Endometrial microvascular endothelial cells (primary cell): ENCODE results near the gene RBMXL2. TPM values are rescaled to one million over a fixed set of nuclear protein-coding genes. Genes with fewer than 3 reads are reported as not detected.

Experiments used
- in situ Hi-C: cut with HindIII; loops from 2 replicates; pipeline ENCODE4 v1.10.0; 2017; ENCODE audit warnings: low sequenced_read_pairs, low pct_unique_long_range_greater_than_20kb; ENCODE audit errors: inconsistent ontology term
- total RNA-seq: library from RNA; depleted of rRNA; stranded (reverse); fragments of >200 nt; gene quantifications from one replicate; pipeline ENCODE4 v1.2.3, GENCODE V29; 2015; ENCODE audit errors: inconsistent ontology term

Gene RBMXL2
- total RNA-seq, result not detected

DNA sequence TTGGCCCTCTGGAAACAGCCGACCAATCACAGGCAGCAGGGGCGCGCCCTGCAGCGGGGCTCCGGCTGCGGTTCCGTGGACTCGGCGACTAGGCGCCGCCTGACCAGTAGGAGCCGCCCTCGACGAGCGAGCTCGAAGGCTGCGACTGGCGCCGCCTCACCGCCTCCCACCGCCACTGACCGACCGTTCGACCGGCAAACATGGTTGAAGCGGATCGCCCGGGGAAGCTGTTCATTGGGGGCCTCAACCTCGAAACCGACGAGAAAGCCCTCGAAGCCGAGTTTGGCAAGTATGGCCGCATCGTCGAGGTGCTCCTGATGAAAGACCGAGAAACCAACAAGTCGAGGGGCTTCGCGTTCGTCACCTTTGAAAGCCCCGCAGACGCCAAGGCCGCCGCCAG lies at the start of gene RBMXL2:
Gene RBMXL2, plus strand, starts transcription at position 78 of the 400 bp plus-strand sequence. Its CDS starts 123 bp downstream, at position 201.
- in situ Hi-C loops, result no loop called here

DNA sequence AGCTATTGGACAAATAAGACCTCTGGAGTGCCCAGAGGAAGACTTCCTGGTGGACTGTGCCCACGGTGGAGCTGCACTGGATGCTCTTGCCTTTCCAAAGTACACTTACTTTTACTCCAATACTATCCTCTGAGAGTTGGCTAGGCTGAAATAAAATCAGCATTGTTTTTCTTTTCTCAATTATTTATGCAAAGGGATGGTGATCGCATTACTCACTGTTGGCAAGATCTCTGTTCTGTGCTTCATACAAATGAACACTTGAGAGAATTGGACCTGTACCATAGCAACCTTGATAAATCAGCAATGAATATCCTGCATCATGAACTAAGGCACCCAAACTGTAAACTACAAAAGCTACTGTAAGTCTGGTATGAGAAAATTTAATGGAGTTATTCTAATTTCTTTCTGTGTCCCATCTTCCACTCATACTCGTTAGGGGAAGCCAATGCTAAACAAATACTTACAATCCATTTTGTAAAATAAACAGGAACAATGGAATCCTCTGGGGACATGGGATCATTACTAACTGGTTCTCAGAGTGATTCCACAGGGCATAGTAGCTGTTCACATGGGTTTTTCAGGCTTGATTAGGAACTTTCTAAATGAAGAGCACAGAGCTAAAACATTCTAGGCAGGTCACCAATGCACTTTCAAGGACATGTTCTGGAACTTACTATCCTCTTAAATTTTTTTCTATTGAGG lies 42.2 kb upstream of the RBMXL2 start:
- in situ Hi-C loops, result no loop called here

DNA sequence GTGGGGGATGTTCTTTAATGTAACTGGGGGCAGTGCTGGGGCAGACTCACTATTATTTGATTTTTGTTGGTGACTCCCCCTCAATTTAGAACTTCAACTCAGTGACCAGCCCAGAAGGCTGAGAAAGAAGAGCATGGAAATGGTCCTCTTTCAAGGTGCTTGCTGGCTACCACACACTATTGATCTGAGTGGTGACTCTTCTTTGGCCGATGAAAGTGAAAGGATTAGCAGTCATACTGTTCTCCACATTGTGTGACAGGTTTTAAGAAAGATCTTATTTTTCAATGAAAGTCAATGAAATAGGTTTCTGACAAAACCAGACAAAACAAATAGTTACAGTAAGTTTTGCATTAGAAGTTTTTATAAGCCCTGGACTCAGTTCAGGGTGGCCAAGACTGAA lies 38.6 kb upstream of the RBMXL2 start:
- in situ Hi-C loops, result no loop called here

DNA sequence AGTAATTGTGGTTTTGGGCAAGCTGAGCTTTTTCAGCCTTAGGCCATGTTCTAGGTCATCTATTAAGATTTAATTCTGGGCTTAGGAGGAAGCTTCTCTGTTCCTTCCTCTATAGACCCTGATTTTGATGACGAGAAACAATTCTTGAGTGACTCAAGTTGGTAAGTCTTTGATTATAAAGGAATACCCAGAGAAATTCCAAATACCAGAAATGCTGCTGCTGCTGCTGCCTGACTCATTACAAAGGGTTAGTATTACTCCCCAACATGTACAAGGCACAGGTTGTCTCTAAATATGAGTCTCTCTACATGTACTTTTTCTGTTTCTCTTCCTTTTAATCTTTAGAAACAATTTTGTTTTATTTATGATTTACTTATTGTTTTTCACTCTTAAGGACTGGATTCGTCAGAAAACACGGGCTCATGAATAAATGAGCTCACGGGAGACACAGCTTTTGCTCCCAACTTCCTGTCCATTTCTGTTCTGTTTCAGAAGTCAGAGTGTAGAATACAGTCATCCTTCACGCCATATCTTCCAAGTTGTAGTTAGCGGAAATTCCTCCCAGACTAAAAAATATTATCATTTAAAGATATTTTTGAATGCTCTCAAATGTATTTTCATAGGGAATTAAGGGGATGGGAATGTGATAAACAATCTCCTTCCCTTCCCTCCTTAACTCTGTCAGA lies 31.8 kb upstream of the RBMXL2 start:
- in situ Hi-C loops, result no loop called here

DNA sequence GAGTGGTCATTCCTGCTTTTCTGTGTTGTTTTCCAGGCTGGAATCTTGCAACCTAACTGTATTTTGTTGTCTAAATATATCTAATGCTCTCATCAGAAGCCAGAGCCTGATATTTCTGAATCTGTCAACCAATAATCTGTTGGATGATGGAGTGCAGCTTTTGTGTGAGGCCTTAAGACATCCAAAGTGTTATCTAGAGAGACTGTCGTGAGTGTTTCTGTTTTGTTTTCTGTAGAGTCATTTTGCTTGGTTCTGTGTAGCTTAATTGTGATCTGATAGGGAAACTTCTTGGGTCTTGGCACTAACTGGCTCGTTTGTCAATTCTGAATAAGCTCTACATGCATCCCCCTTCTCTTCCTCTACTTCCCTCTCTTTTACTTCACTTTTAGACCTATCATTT lies 31.2 kb upstream of the RBMXL2 start:
- in situ Hi-C loops, result no loop called here

GRCh38 chr11:7060868-7061267 lies 27.9 kb upstream of the RBMXL2 start:
- in situ Hi-C loops, result no loop called here

GRCh38 chr11:7062534-7062933 lies 26.3 kb upstream of the RBMXL2 start:
- in situ Hi-C loops, result no loop called here

GRCh38 chr11:7072401-7073028 lies 16.3 kb upstream of the RBMXL2 start:
- in situ Hi-C loops, result no loop called here

DNA sequence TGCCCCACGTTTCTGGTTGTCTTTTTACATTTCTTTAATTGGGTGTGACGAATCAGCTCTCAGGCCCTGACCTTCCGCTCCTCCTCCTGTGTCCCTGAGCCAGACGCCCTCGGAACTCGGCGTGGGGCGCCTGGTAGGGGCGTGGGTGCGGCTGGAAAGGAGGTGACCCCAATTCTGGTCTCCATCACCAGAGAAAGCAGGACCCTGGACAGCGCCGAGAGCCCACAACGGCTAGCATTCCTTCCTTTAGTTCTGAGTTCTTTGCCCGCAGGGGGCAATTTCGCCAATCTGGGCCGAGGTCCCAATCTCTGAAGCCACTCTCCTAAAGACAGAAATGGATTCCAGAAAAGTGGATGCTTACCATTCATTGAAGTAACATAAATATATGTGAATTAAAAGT lies 11.7 kb upstream of the RBMXL2 start:
- in situ Hi-C loops, result no loop called here

GRCh38 chr11:7079545-7080135 lies 9.2 kb upstream of the RBMXL2 start:
- in situ Hi-C loops, result no loop called here

DNA sequence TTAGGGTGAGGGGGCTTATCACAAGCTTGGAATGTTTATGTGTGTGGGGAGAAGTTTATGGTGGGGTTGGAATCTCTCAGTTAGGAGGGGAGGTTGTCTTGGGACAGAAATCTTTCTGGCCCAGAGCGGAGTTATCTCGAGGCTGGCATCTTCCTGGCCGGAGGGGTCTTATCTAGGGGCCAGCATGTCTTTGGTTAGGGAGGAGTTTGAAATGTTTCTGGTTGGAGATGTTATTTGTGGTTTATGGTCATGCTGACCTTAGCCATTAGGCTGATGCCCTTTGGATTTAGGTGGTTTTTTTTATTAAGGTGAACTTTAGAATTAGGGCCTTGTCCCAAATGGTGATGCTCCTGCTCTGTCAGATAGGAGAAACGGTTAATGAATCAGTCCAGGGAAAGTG lies 7.9 kb upstream of the RBMXL2 start:
- in situ Hi-C loops, result no loop called here

DNA sequence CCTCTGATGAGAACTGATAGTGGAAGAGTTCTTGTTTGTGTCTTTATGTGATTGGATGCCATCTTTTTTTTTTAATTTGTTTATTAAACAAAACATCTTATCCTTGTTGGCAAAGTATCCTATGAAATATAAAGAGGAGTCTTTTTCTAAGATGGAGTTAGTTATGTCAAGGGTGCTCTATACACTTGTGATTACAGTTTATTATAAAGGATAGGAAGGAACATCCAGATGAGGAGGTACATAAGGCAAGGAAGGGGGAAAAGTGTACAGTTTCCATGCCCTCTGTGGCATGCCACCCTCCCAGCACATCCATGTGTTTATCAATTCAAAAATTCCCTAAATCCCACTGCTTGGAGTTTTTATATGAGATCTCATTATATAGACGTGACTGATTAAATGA lies 7.4 kb upstream of the RBMXL2 start:
- in situ Hi-C loops, result no loop called here

- in situ Hi-C loops, result no loop called here
These were observed 792 bp downstream of the RBMXL2 start for GRCh38 chr11:7089328-7090251.

- in situ Hi-C loops, result no loop called here
These were observed 9.5 kb downstream of the RBMXL2 start for GRCh38 chr11:7098235-7098832.

- in situ Hi-C loops, result no loop called here
These were observed 27.0 kb downstream of the RBMXL2 start for GRCh38 chr11:7115780-7116179.

GRCh38 chr11:7116370-7116769 lies 27.6 kb downstream of the RBMXL2 start:
- in situ Hi-C loops, result no loop called here

DNA sequence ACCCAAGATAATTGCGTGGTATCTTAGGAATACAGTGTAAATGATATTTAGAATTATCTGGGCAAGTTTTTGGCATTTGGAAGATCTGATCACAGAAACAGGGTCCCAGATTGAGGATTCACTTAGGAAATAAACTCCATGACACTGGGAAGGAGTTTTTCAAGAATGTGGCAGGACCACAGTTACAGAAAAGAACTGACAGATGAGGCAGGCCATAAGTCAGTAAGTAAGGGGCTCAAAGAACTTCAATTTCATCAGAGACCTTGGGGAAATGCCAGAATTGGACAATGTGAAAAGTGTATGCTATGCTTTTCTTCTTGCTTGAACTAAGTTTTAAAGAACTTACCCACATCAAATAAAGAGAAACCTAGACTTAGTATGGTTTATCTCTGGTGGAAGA lies 49.3 kb downstream of the RBMXL2 start:
- in situ Hi-C loops, result no loop called here
